Kidney (tissue), 14 donors: ENCODE results near the gene FHL1. TPM values are rescaled to one million over a fixed set of nuclear protein-coding genes. Genes with fewer than 3 reads are reported as not detected.

ENCODE experiments used
- DNase-seq, 5 donors: peaks; one replicate each; pipeline ENCODE4 v3.0.0-alpha.2; 2013 to 2020
- FAIRE-seq: peaks from 2 replicates; lab custom pipeline; 2012; peaks lifted over from hg19 to GRCh38; lab: Jason Lieb, UNC
- H3K27ac ChIP-seq, 2 donors: one replicate each; pipeline ENCODE4 v1.7.0; 2013; ENCODE audit warnings: low read depth in 2 of 2, low read length in 2 of 2, inconsistent platforms in 1 of 2
- H3K27me3 ChIP-seq: one replicate; pipeline ENCODE4 v1.7.1; 2013; ENCODE audit warnings: low read length, inconsistent platforms; ENCODE audit not compliant: control insufficient read depth, insufficient read depth
- H3K36me3 ChIP-seq, 3 donors: one replicate each; pipeline versions ENCODE4 v1.7.0 to v1.7.1; 2013; ENCODE audit warnings: low read length in 3 of 3, control low read depth in 1 of 3, inconsistent platforms in 1 of 3; ENCODE audit not compliant: insufficient read depth in 3 of 3, control insufficient read depth in 2 of 3
- H3K4me1 ChIP-seq, 3 donors: one replicate each; pipeline versions ENCODE4 v1.7.0 to v1.7.1; 2013; ENCODE audit warnings: low read length in 3 of 3, inconsistent platforms in 1 of 3, low read depth in 1 of 3; ENCODE audit not compliant: control insufficient read depth in 2 of 3, insufficient read depth in 2 of 3
- H3K4me3 ChIP-seq, 3 donors: one replicate each; pipeline versions ENCODE4 v1.7.0 to v1.8.1; 2013; ENCODE audit warnings: low read length in 3 of 3, control low read depth in 1 of 3, inconsistent platforms in 1 of 3
- H3K9ac ChIP-seq, 3 donors: one replicate each; pipeline versions ENCODE4 v1.7.0 to v1.7.1; 2013; ENCODE audit warnings: low read length in 3 of 3, control low read depth in 1 of 3, inconsistent platforms in 1 of 3
- H3K9me3 ChIP-seq, 3 donors: one replicate each; pipeline versions ENCODE4 v1.7.0 to v1.7.1; 2013; ENCODE audit warnings: low read length in 3 of 3, control low read depth in 1 of 3, inconsistent platforms in 1 of 3; ENCODE audit not compliant: control insufficient read depth in 2 of 3, insufficient read depth in 1 of 3
- CTCF ChIP-seq: IDR thresholded peaks from 3 replicates; pipeline ENCODE4 v1.5.1; 2012; ENCODE audit warnings: mild to moderate bottlenecking, moderate library complexity, borderline replicate concordance; ENCODE audit not compliant: insufficient read depth; ENCODE audit errors: extremely low read depth
- intact Hi-C: fragments of 100-400 bp; cut with DNase I; formaldehyde crosslinking; loops from one replicate; pipeline ENCODE4 v1.11.1; 2022
- polyA plus RNA-seq: library from polyadenylated mRNA; stranded (reverse); fragments of 350-450 nt; fragmentation: Illumina TruSeq; extraction: RNeasy Lipid Tissue Mini Kit (QIAGEN cat#74804); gene quantifications from one replicate; pipeline ENCODE4 v1.2.3, GENCODE V29; 2014; ENCODE audit warnings: low read depth, low replicate concordance; ENCODE audit not compliant: insufficient read depth
- total RNA-seq: library from RNA; stranded (reverse); fragmentation: NEBNext Ultra II Directional; extraction: Animal tissue kit (Norgen Biotek cat#: 25700); gene quantifications from one replicate; pipeline ENCODE4 v1.2.1, GENCODE V29; 2021
- donor health status: control.
- donor health status: control.
- donor health status: control.
- donor health status: control.
- donor health status: control.
- donor health status: DM: yes; HTN: yes; CAD: no.
- donor health status: Normal renal cell carcinoma (clear cell type).

The FHL1 gene
- total and polyA plus RNA-seq, 2 donors from 2014 or later, result 44.0 to 168 TPM

GRCh38 chrX:136207546-136207945 lies 60.2 kb downstream of the FHL1 start:
- Histone ChIP-seq H3K36me3 (peaks cover 0 to 10% (median 0%) of the 10 kb centered on the region in 3 donors), H3K4me3 (no peak overlapping the region), H3K4me1 (peaks cover 0 to 8% (median 0%) of the 10 kb centered on the region in 3 donors), H3K9me3 (no peaks in the 10 kb centered on the region), H3K27me3 (peaks cover 4% of the 10 kb centered on the region), H3K9ac (no peak overlapping the region), H3K27ac (no peak overlapping the region)
- intact Hi-C loops, result no loop called here
- no peak for TF ChIP-seq CTCF
- no peak for DNase-seq
- no peak for FAIRE-seq

GRCh38 chrX:136209016-136209738 lies 61.8 kb downstream of the FHL1 start:
- DNase-seq, result peak in 3 of 5 donors; percentile 24 to 48 (median 45)
- peaks cover 4% of the 10 kb centered on the region for H3K27me3 ChIP-seq
- FAIRE-seq, result no peak
- H3K27ac ChIP-seq, result peak overlapping the region in 1 of 2 donors; percentile 17
- H3K4me3 ChIP-seq, result no peak overlapping the region
- intact Hi-C loops, result no loop called here
- H3K9ac ChIP-seq, result no peak overlapping the region
- no peaks in the 10 kb centered on the region for H3K9me3 ChIP-seq
- peak; percentile 57 for TF ChIP-seq CTCF
- peaks cover 0 to 10% (median 0%) of the 10 kb centered on the region in 3 donors for H3K36me3 ChIP-seq
- H3K4me1 ChIP-seq, result peaks cover 0 to 5% (median 0%) of the 10 kb centered on the region in 3 donors

GRCh38 chrX:136209751-136210150 lies 62.4 kb downstream of the FHL1 start:
- H3K9ac ChIP-seq, result no peak overlapping the region

More at GRCh38 chrX:136209751-136210150, 62.4 kb downstream of the FHL1 start:
- peaks cover 4% of the 10 kb centered on the region for H3K27me3 ChIP-seq
- peaks cover 0 to 10% (median 0%) of the 10 kb centered on the region in 3 donors for H3K36me3 ChIP-seq
- intact Hi-C loops, result no loop called here
- peaks cover 0 to 5% (median 0%) of the 10 kb centered on the region in 3 donors for H3K4me1 ChIP-seq
- DNase-seq (no peak), FAIRE-seq (no peak)
- no peak overlapping the region for H3K27ac ChIP-seq
- no peak for TF ChIP-seq CTCF
- no peaks in the 10 kb centered on the region for H3K9me3 ChIP-seq
- H3K4me3 ChIP-seq, result no peak overlapping the region
